Stimulated activated CD8-positive, alpha-beta memory T cell treated with anti-CD3 and anti-CD28 coated beads, Interleukin-7, amount 100 ng/mL, for 48 hours (primary cell): ENCODE measurements around the gene TCF21.
"Not testable (repeated sequence)": the region's sequence is repeated elsewhere in the genome, so short reads cannot be mapped to it uniquely, and the experiment has no call there.

Source experiments
- DNase-seq, 2 donors: peaks; one replicate each; pipeline ENCODE4 v3.0.0-alpha.2; 2020; ENCODE audit warnings: low read depth in 1 of 2; ENCODE audit errors: extremely low read depth in 1 of 2

The TCF21 gene

GRCh38 chr6:133888929-133889556, at the start of gene TCF21:
TCF21 (plus strand) TSS chr6:133889113; CDS start chr6:133889398, 285 bp downstream.
- DNase-seq = no peak

GRCh38 chr6:133841176-133841575, 47.7 kb upstream of the TCF21 start:
- DNase-seq = no peak

GRCh38 chr6:133843098-133843497, 45.8 kb upstream of the TCF21 start:
- DNase-seq = no peak

- DNase-seq = no peak
Observed at GRCh38 chr6:133844709-133845108, 44.2 kb upstream of the TCF21 start.

- no peak for DNase-seq
Observed at GRCh38 chr6:133854041-133854363, 34.9 kb upstream of the TCF21 start.

GRCh38 chr6:133854364-133855275, 34.3 kb upstream of the TCF21 start:
- no peak for DNase-seq

- DNase-seq = no peak
Observed at GRCh38 chr6:133855276-133855990, 33.5 kb upstream of the TCF21 start.

- DNase-seq = no peak
Observed at GRCh38 chr6:133855991-133856370, 32.9 kb upstream of the TCF21 start.

- DNase-seq = no peak
Observed at GRCh38 chr6:133856911-133857310, 32.0 kb upstream of the TCF21 start.

- DNase-seq = no peak
Observed at GRCh38 chr6:133857696-133858095, 31.2 kb upstream of the TCF21 start.

GRCh38 chr6:133861337-133861736, 27.6 kb upstream of the TCF21 start:
- DNase-seq = not testable (repeated sequence)

- DNase-seq = no peak
Observed at GRCh38 chr6:133863228-133863627, 25.7 kb upstream of the TCF21 start.

- DNase-seq = no peak
Observed at GRCh38 chr6:133865680-133866079, 23.2 kb upstream of the TCF21 start.

GRCh38 chr6:133871131-133871530, 17.8 kb upstream of the TCF21 start:
- DNase-seq = no peak

- DNase-seq = no peak
Observed at GRCh38 chr6:133873538-133873937, 15.4 kb upstream of the TCF21 start.

- DNase-seq = no peak
Observed at GRCh38 chr6:133877116-133877515, 11.8 kb upstream of the TCF21 start.

- DNase-seq = no peak
Observed at GRCh38 chr6:133880006-133880405, 8.9 kb upstream of the TCF21 start.

GRCh38 chr6:133880896-133881295, 8.0 kb upstream of the TCF21 start:
- no peak for DNase-seq

- DNase-seq = no peak
Observed at GRCh38 chr6:133886104-133886775, 2.7 kb upstream of the TCF21 start.

- DNase-seq = no peak
Observed at GRCh38 chr6:133887156-133887879, 1.6 kb upstream of the TCF21 start.

- DNase-seq = no peak
Observed at GRCh38 chr6:133887880-133888230, 1.1 kb upstream of the TCF21 start.
